Bronchial epithelial cell (primary cell): Measurements from ENCODE around the gene ARID4B. TPM values are rescaled to one million over a fixed set of nuclear protein-coding genes. Genes with fewer than 3 reads are reported as not detected.

Source experiments
- DNase-seq: peaks from one replicate; pipeline ENCODE4 v3.0.0-alpha.2; 2010; ENCODE audit warnings: low read depth
- FAIRE-seq: peaks from 2 replicates; lab custom pipeline; 2011; peaks lifted over from hg19 to GRCh38; lab: Jason Lieb, UNC
- H3K27me3 ChIP-seq: 2 replicates; pipeline ENCODE4 v1.5.1; 2011; ENCODE audit warnings: low read length; ENCODE audit not compliant: control insufficient read depth, insufficient read depth
- H3K36me3 ChIP-seq: 2 replicates; pipeline ENCODE4 v1.5.1; 2011; ENCODE audit warnings: low read length; ENCODE audit not compliant: control insufficient read depth, insufficient read depth
- H3K4me3 ChIP-seq: 2 replicates; pipeline ENCODE4 v1.5.1; 2011; ENCODE audit warnings: mild to moderate bottlenecking, low read depth, low read length, control low read depth
- CTCF ChIP-seq: IDR thresholded peaks from 2 replicates; pipeline ENCODE4 v1.5.1; 2011; ENCODE audit warnings: mild to moderate bottlenecking, moderate library complexity, low read length, control low read depth, inconsistent platforms; ENCODE audit not compliant: insufficient read depth, severe bottlenecking
- total RNA-seq: library from RNA; depleted of rRNA; stranded (reverse); fragments of >200 nt; gene quantifications from 2 replicates; pipeline ENCODE4 v1.2.1, GENCODE V29; 2014

ARID4B gene
- 11.8 and 37.9 TPM in 2 replicates for total RNA-seq

GRCh38 chr1:235327559-235328270 lies at the start of gene ARID4B:
Gene ARID4B (minus strand): TSS chr1:235328179. CDS start chr1:235326919, 1,260 bp downstream.
- Histone ChIP-seq H3K27me3 (no peaks in the 10 kb centered on the region), H3K36me3 (no peaks in the 10 kb centered on the region), H3K4me3 (peak within 1 kb of the TSS; percentile 89)
- TF ChIP-seq CTCF: no peak
- FAIRE-seq (no peak), DNase-seq (no peak)

- FAIRE-seq (no peak), DNase-seq (no peak)
- no peak for TF ChIP-seq CTCF
- H3K27me3 ChIP-seq: no peaks in the 10 kb centered on the region
- peaks cover 5% of the 10 kb centered on the region for H3K36me3 ChIP-seq
- H3K4me3 ChIP-seq: no peak overlapping the region
These were observed 48.1 kb upstream of the ARID4B start for GRCh38 chr1:235375919-235376605.

- TF ChIP-seq CTCF: no peak
- no peak for FAIRE-seq
- no peak for DNase-seq
These were observed 41.8 kb upstream of the ARID4B start for GRCh38 chr1:235369802-235370201.

GRCh38 chr1:235368428-235368827 lies 40.4 kb upstream of the ARID4B start:
- DNase-seq (no peak), FAIRE-seq (no peak)
- TF ChIP-seq CTCF: no peak
- peaks cover 1% of the 10 kb centered on the region for H3K36me3 ChIP-seq
- no peak overlapping the region for H3K4me3 ChIP-seq
- H3K27me3 ChIP-seq: no peaks in the 10 kb centered on the region

More at GRCh38 chr1:235369802-235370201, 41.8 kb upstream of the ARID4B start:
- Histone ChIP-seq H3K36me3 (peaks cover 1% of the 10 kb centered on the region), H3K4me3 (no peak overlapping the region), H3K27me3 (no peaks in the 10 kb centered on the region)

GRCh38 chr1:235367000-235367908 lies 39.3 kb upstream of the ARID4B start, which contains the start of gene TBCE:
Gene TBCE (plus strand): TSS chr1:235367427. CDS start chr1:235380050, 12,623 bp downstream.
- FAIRE-seq (peak; percentile 70), DNase-seq (peak; percentile 98)
- Histone ChIP-seq H3K27me3 (no peaks in the 10 kb centered on the region), H3K36me3 (peaks cover 1% of the 10 kb centered on the region), H3K4me3 (peak within 1 kb of the TSS; percentile 59)
- no peak for TF ChIP-seq CTCF
